GM06990 (cell line): ENCODE data around the gene DNMT3A.
A peak's percentile ranks its signal among the peaks of the same experiment; 100 is the strongest.

Experiments
- DNase-seq: peaks from one replicate; pipeline ENCODE4 v3.0.0-alpha.2; 2011; ENCODE audit not compliant: insufficient read length; ENCODE audit errors: extremely low read depth
- H3K27me3 ChIP-seq: replicated peaks from 2 replicates; pipeline ENCODE4 v1.6.0; 2011; ENCODE audit warnings: low read length; ENCODE audit not compliant: control insufficient read depth, insufficient read depth
- H3K36me3 ChIP-seq: 2 replicates; pipeline ENCODE4 v1.5.1; 2011; ENCODE audit warnings: low read length; ENCODE audit not compliant: control insufficient read depth, insufficient read depth
- H3K4me3 ChIP-seq: replicated peaks from 2 replicates; pipeline ENCODE4 v1.5.1; 2011; ENCODE audit warnings: low read depth, mild to moderate bottlenecking, control low read depth, low read length
- CTCF ChIP-seq: IDR thresholded peaks from 2 replicates; pipeline ENCODE4 v1.5.1; 2011; ENCODE audit warnings: low read length, control low read depth, mild to moderate bottlenecking, inconsistent platforms; ENCODE audit not compliant: insufficient read depth, poor library complexity, severe bottlenecking

The DNMT3A gene

DNA sequence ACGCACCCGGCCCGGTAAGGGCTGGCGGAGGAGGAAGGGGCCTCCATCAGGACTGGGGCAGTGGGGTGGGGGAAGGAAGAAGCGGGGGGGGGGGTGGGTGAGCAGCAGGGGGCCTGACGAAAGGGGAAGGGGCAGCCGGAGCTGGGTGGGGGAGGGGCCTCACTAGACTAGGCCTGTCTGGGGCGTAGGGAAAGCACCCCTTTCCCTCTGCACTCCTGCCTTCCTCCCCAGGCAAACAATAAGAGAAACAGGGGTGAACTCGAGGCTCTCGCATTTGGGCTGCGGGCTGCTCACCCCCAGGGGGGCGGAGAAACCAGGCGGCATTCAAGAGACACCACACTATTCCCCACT, 90.7 kb downstream of the DNMT3A start:
- peak overlapping the region; percentile 58 for H3K4me3 ChIP-seq
- TF ChIP-seq CTCF: no peak
- H3K27me3 ChIP-seq: no peaks in the 10 kb centered on the region
- DNase-seq: no peak
- peaks cover 11% of the 10 kb centered on the region for H3K36me3 ChIP-seq

- Histone ChIP-seq H3K36me3 (peaks cover 15% of the 10 kb centered on the region), H3K4me3 (no peak overlapping the region), H3K27me3 (no peaks in the 10 kb centered on the region)
- no peak for DNase-seq
- no peak for TF ChIP-seq CTCF
Measured at GRCh38 chr2:25250331-25251070, 91.2 kb downstream of the DNMT3A start.

DNA sequence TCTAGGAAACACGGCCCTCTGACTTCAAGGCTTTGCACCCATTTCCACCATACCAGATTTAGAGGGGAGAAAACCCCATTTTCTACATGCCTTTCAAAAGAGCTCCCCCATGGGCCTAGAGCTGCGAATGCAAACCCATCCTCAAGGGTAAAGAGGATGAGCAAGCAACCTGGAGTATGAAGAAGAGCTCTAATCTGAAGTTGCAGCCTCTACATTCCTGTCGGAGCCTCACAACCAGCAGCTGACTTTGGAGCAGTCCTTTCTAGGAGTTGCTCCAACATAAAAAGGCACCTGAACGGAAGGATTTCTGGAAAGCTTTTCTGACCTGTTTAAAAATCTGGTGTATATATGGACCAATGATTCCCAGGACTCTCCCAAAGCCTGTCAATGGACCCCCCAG, 91.9 kb downstream of the DNMT3A start:
- H3K4me3 ChIP-seq: no peak overlapping the region
- no peaks in the 10 kb centered on the region for H3K27me3 ChIP-seq
- H3K36me3 ChIP-seq: peaks cover 19% of the 10 kb centered on the region
- DNase-seq: no peak
- no peak for TF ChIP-seq CTCF

- TF ChIP-seq CTCF: no peak
- DNase-seq: no peak
- H3K27me3 ChIP-seq: no peaks in the 10 kb centered on the region
- H3K36me3 ChIP-seq: peaks cover 29% of the 10 kb centered on the region
- H3K4me3 ChIP-seq: no peak overlapping the region
Measured at GRCh38 chr2:25247792-25248512, 93.8 kb downstream of the DNMT3A start.

- no peak for TF ChIP-seq CTCF
- DNase-seq: no peak
- H3K27me3 ChIP-seq: no peaks in the 10 kb centered on the region
- no peak overlapping the region for H3K4me3 ChIP-seq
- H3K36me3 ChIP-seq: peaks cover 30% of the 10 kb centered on the region
Measured at GRCh38 chr2:25246558-25247290, 95.0 kb downstream of the DNMT3A start.
